ENCODE measurements around the gene PAQR4.

The PAQR4 gene

DNA sequence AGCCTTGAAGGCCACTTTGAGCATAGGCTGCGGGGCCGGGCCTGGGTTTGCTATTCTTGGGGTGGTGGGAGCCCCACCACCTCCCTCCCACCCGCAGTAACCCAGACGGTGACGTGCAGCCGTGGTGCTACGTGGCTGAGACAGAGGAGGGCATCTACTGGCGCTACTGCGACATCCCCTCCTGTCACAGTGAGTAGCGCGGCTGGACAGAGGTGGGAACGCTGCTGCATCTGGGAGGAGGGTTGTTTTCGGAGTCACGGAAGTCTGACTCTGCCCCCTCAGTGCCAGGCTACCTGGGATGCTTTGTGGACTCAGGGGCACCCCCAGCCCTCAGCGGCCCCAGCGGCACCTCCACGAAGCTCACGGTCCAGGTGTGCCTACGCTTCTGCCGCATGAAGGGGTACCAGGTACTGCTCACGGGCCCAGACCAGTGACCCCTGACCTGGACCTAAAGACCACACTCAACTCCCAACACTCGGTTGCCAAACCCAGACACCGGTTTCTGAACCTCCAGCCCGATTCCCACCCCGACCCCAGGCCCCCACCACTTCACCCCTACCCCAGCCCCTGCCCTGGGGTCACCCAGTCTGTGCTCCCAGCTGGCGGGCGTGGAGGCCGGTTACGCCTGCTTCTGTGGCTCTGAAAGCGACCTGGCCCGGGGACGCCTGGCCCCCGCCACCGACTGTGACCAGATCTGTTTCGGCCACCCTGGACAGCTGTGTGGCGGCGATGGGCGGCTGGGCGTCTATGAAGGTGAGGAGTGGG lies 2.9 kb upstream of the PAQR4 start:
- DNase-seq (ENCODE audit: low read depth), result no peak
- H3K4me3 ChIP-seq (ENCODE audit: control insufficient read depth, low read depth, low read length), result no peak overlapping the region
- TF ChIP-seq CTCF (IDR thresholded peaks at IDR 0.05; ENCODE audit: control insufficient read depth, insufficient read depth, low read depth, low read length, missing control alignments), result no peak

DNA sequence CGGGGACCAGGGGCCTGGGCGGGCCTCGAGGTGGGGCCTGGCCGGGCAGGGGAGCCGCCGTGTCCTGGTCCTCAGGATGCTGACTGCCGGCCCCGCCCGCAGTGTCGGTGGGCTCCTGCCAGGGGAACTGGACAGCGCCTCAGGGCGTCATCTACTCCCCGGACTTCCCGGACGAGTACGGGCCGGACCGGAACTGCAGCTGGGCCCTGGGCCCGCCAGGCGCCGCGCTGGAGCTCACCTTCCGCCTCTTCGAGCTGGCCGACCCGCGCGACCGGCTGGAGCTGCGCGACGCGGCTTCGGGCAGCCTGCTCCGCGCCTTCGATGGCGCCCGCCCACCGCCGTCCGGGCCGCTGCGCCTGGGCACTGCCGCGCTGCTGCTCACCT lies 2.3 kb upstream of the PAQR4 start:
- DNase-seq (ENCODE audit: low read depth), result no peak
- no peak overlapping the region for H3K4me3 ChIP-seq (ENCODE audit: control insufficient read depth, low read depth, low read length)
- TF ChIP-seq CTCF (IDR thresholded peaks at IDR 0.05; ENCODE audit: control insufficient read depth, insufficient read depth, low read depth, low read length, missing control alignments), result no peak

- no peak for TF ChIP-seq CTCF (IDR thresholded peaks at IDR 0.05; ENCODE audit: control insufficient read depth, insufficient read depth, low read depth, low read length, missing control alignments)
- no peak overlapping the region for H3K4me3 ChIP-seq (ENCODE audit: control insufficient read depth, low read depth, low read length)
- no peak for DNase-seq (ENCODE audit: low read depth)
These were observed 1.9 kb upstream of the PAQR4 start for GRCh38 chr16:2967211-2967631.

- no peak for TF ChIP-seq CTCF (IDR thresholded peaks at IDR 0.05; ENCODE audit: control insufficient read depth, insufficient read depth, low read depth, low read length, missing control alignments)
- DNase-seq (ENCODE audit: low read depth), result no peak
- no peak overlapping the region for H3K4me3 ChIP-seq (ENCODE audit: control insufficient read depth, low read depth, low read length)
These were observed 1.4 kb upstream of the PAQR4 start for GRCh38 chr16:2967721-2968161.

DNA sequence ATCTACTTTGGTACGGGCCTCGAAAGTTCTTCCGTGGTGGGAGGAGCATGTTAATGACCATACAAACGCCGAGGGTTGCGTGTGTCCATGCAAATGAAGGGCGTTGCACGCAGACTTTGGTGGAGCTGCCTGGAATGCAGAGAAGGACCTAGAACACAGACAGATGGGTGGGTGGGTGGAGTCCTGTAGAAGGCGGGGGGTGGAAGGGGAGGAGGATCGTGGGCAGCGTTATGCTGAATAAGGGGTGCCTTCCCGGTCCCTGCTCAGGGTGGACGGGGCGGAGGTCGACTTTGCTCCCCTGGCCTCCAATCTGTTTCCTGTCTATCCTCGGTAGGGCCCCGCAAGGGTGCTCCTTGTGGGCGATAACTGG lies 795 bp upstream of the PAQR4 start:
- H3K4me3 ChIP-seq (ENCODE audit: control insufficient read depth, low read depth, low read length), result peak overlapping the region; percentile 55; the same call in 1 of the 2 replicates
- TF ChIP-seq CTCF (IDR thresholded peaks at IDR 0.05; ENCODE audit: control insufficient read depth, insufficient read depth, low read depth, low read length, missing control alignments), result no peak
- DNase-seq (ENCODE audit: low read depth), result no peak

GRCh38 chr16:2969545-2970521 lies 685 bp downstream of the PAQR4 start:
- TF ChIP-seq CTCF (IDR thresholded peaks at IDR 0.05; ENCODE audit: control insufficient read depth, insufficient read depth, low read depth, low read length, missing control alignments), result peak; percentile 50
- peak overlapping the region; percentile 61 for H3K4me3 ChIP-seq (ENCODE audit: control insufficient read depth, low read depth, low read length)
- DNase-seq (ENCODE audit: low read depth), result no peak
